ENCODE measurements around the gene CARS2.
"Not testable (repeated sequence)": the region's sequence is repeated elsewhere in the genome, so short reads cannot be mapped to it uniquely, and the experiment has no call there.

CARS2 gene

GRCh38 chr13:110681868-110682550 lies 23.9 kb downstream of the CARS2 start:
- DNase-seq = no peak

GRCh38 chr13:110680852-110681251 lies 25.1 kb downstream of the CARS2 start:
- no peak for DNase-seq

- no peak for DNase-seq
These were observed 28.0 kb downstream of the CARS2 start for GRCh38 chr13:110677731-110678545.

GRCh38 chr13:110676595-110677587 lies 29.0 kb downstream of the CARS2 start:
- peak; percentile 10 for DNase-seq

GRCh38 chr13:110669814-110670213 lies 36.1 kb downstream of the CARS2 start:
- DNase-seq = not testable (repeated sequence)

GRCh38 chr13:110669036-110669435 lies 36.9 kb downstream of the CARS2 start:
- DNase-seq = no peak

GRCh38 chr13:110666255-110666533 lies 39.7 kb downstream of the CARS2 start:
- no peak for DNase-seq

- DNase-seq = no peak
These were observed 40.2 kb downstream of the CARS2 start for GRCh38 chr13:110665491-110666254.

- no peak for DNase-seq
These were observed 41.2 kb downstream of the CARS2 start for GRCh38 chr13:110664673-110665072.

GRCh38 chr13:110664041-110664440 lies 41.9 kb downstream of the CARS2 start:
- DNase-seq = no peak

- DNase-seq = no peak
These were observed 42.4 kb downstream of the CARS2 start for GRCh38 chr13:110663491-110663890.

GRCh38 chr13:110662777-110663443 lies 43.0 kb downstream of the CARS2 start:
- DNase-seq = no peak

GRCh38 chr13:110662091-110662490 lies 43.8 kb downstream of the CARS2 start:
- DNase-seq = no peak

- DNase-seq = no peak
These were observed 44.7 kb downstream of the CARS2 start for GRCh38 chr13:110661256-110661655.

- peak; percentile 21 for DNase-seq
These were observed 47.6 kb downstream of the CARS2 start for GRCh38 chr13:110658218-110658911.

GRCh38 chr13:110657196-110657595 lies 48.7 kb downstream of the CARS2 start:
- no peak for DNase-seq

GRCh38 chr13:110653851-110654250 lies 52.1 kb downstream of the CARS2 start:
- DNase-seq = no peak

GRCh38 chr13:110653271-110653670 lies 52.6 kb downstream of the CARS2 start:
- no peak for DNase-seq

GRCh38 chr13:110652764-110653163 lies 53.2 kb downstream of the CARS2 start:
- no peak for DNase-seq

- DNase-seq = no peak
These were observed 53.6 kb downstream of the CARS2 start for GRCh38 chr13:110652231-110652730.

- DNase-seq = no peak
These were observed 54.1 kb downstream of the CARS2 start for GRCh38 chr13:110651726-110652230.
